ENCODE results near the gene SV2C. TPM values are rescaled to one million over a fixed set of nuclear protein-coding genes. Genes with fewer than 3 reads are reported as not detected.

Gene SV2C
- polyA plus RNA-seq, 1 donor: 3.0 TPM

DNA sequence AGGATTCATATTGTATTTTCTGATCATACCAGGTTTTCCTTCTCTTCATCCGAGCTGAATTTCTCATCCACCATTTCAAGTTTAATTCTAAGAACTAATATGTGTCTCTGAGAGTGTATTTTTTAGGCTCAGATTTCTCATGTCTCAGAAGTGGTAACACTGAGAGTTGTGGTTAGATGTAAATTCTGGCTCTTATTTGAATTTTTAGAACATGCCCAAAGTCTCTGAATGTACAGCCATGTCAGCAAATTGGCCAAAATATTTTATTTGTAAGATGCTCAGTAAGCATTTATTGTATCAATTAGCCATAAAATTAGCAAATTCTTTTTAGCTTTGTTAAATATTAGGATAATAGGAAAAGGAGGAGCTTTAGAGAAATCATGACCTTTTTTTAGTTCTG, 16.6 kb downstream of the SV2C start:
- no CpG with 5 or more reads among the region's 1 CpG for WGBS (ENCODE audit: insufficient coverage, low lambda C conversion rate)
- H3K4me3 ChIP-seq (ENCODE audit: low read length): no peak overlapping the region
- no peaks in the 10 kb centered on the region for H3K9me3 ChIP-seq (ENCODE audit: control insufficient read depth, low read depth, low read length)
- no peak for DNase-seq
- no peaks in the 10 kb centered on the region for H3K4me1 ChIP-seq (ENCODE audit: control insufficient read depth, insufficient read depth, low read length)
- H3K36me3 ChIP-seq (ENCODE audit: control insufficient read depth, insufficient read depth, low read length): no peaks in the 10 kb centered on the region
- no peak overlapping the region for H3K27ac ChIP-seq (ENCODE audit: low read length)
- no peaks in the 10 kb centered on the region for H3K27me3 ChIP-seq (ENCODE audit: control insufficient read depth, insufficient read depth, low read length)

GRCh38 chr5:76104027-76104426, 20.8 kb downstream of the SV2C start:
- no peaks in the 10 kb centered on the region for H3K9me3 ChIP-seq (ENCODE audit: control insufficient read depth, low read depth, low read length)
- peak; percentile 22 to 23 for DNase-seq
- H3K27ac ChIP-seq (ENCODE audit: low read length): no peak overlapping the region
- WGBS (ENCODE audit: insufficient coverage, low lambda C conversion rate): no CpG with 5 or more reads among the region's 2 CpGs
- no peaks in the 10 kb centered on the region for H3K27me3 ChIP-seq (ENCODE audit: control insufficient read depth, insufficient read depth, low read length)
- no peak overlapping the region for H3K4me3 ChIP-seq (ENCODE audit: low read length)
- no peaks in the 10 kb centered on the region for H3K36me3 ChIP-seq (ENCODE audit: control insufficient read depth, insufficient read depth, low read length)
- no peaks in the 10 kb centered on the region for H3K4me1 ChIP-seq (ENCODE audit: control insufficient read depth, insufficient read depth, low read length)

- WGBS (ENCODE audit: insufficient coverage, low lambda C conversion rate): 89% methylated on average over 1 of the region's 3 CpGs
These were observed 23.0 kb downstream of the SV2C start for GRCh38 chr5:76106149-76106548.

GRCh38 chr5:76111477-76112174, 28.4 kb downstream of the SV2C start:
- no peak for DNase-seq
- WGBS (ENCODE audit: insufficient coverage, low lambda C conversion rate): 28% methylated on average over 2 of the region's 7 CpGs
- Histone ChIP-seq H3K27ac (ENCODE audit: low read length) (no peak overlapping the region), H3K4me3 (ENCODE audit: low read length) (no peak overlapping the region), H3K9me3 (ENCODE audit: control insufficient read depth, low read depth, low read length) (no peaks in the 10 kb centered on the region), H3K36me3 (ENCODE audit: control insufficient read depth, insufficient read depth, low read length) (no peaks in the 10 kb centered on the region), H3K4me1 (ENCODE audit: control insufficient read depth, insufficient read depth, low read length) (no peaks in the 10 kb centered on the region), H3K27me3 (ENCODE audit: control insufficient read depth, insufficient read depth, low read length) (peaks cover 8% of the 10 kb centered on the region)

More at GRCh38 chr5:76106149-76106548, 23.0 kb downstream of the SV2C start:
- Histone ChIP-seq H3K27me3 (ENCODE audit: control insufficient read depth, insufficient read depth, low read length) (no peaks in the 10 kb centered on the region), H3K27ac (ENCODE audit: low read length) (no peak overlapping the region), H3K36me3 (ENCODE audit: control insufficient read depth, insufficient read depth, low read length) (no peaks in the 10 kb centered on the region), H3K4me3 (ENCODE audit: low read length) (no peak overlapping the region), H3K4me1 (ENCODE audit: control insufficient read depth, insufficient read depth, low read length) (no peaks in the 10 kb centered on the region), H3K9me3 (ENCODE audit: control insufficient read depth, low read depth, low read length) (no peaks in the 10 kb centered on the region)
- no peak for DNase-seq

GRCh38 chr5:76113103-76113502, 29.9 kb downstream of the SV2C start:
- no peaks in the 10 kb centered on the region for H3K9me3 ChIP-seq (ENCODE audit: control insufficient read depth, low read depth, low read length)
- WGBS (ENCODE audit: insufficient coverage, low lambda C conversion rate): 100% methylated on average over 1 of the region's 4 CpGs

GRCh38 chr5:76114179-76114851, 31.1 kb downstream of the SV2C start:
- WGBS (ENCODE audit: insufficient coverage, low lambda C conversion rate): no CpG with 5 or more reads among the region's 5 CpGs
- H3K27me3 ChIP-seq (ENCODE audit: control insufficient read depth, insufficient read depth, low read length): peaks cover 8% of the 10 kb centered on the region
- no peaks in the 10 kb centered on the region for H3K9me3 ChIP-seq (ENCODE audit: control insufficient read depth, low read depth, low read length)

More at GRCh38 chr5:76113103-76113502, 29.9 kb downstream of the SV2C start:
- Histone ChIP-seq H3K27me3 (ENCODE audit: control insufficient read depth, insufficient read depth, low read length) (peaks cover 8% of the 10 kb centered on the region), H3K4me1 (ENCODE audit: control insufficient read depth, insufficient read depth, low read length) (no peaks in the 10 kb centered on the region), H3K27ac (ENCODE audit: low read length) (no peak overlapping the region), H3K36me3 (ENCODE audit: control insufficient read depth, insufficient read depth, low read length) (no peaks in the 10 kb centered on the region), H3K4me3 (ENCODE audit: low read length) (no peak overlapping the region)
- DNase-seq: no peak

DNA sequence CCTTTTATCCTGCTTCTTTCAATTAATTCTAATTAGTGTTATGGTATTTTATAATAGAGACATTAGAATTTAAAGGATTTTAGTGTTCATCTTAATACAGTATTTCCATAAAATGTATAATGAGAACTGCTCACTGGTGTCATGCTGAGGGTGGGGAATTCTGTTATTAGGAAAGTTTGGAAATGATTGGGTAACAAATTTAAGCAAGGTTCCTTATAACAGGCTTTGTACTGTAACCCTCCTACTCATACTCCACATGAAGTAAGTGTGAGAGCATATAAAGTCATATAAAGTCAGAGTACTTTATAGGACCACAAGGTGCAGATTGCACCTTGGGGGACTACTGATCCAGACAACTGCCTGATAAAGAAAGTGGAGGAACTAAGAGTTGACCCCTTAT, 42.2 kb downstream of the SV2C start:
- no peaks in the 10 kb centered on the region for H3K36me3 ChIP-seq (ENCODE audit: control insufficient read depth, insufficient read depth, low read length)
- no peaks in the 10 kb centered on the region for H3K4me1 ChIP-seq (ENCODE audit: control insufficient read depth, insufficient read depth, low read length)
- no peaks in the 10 kb centered on the region for H3K9me3 ChIP-seq (ENCODE audit: control insufficient read depth, low read depth, low read length)
- no peaks in the 10 kb centered on the region for H3K27me3 ChIP-seq (ENCODE audit: control insufficient read depth, insufficient read depth, low read length)
- no peak overlapping the region for H3K27ac ChIP-seq (ENCODE audit: low read length)
- no peak overlapping the region for H3K4me3 ChIP-seq (ENCODE audit: low read length)
- DNase-seq: no peak

More at GRCh38 chr5:76114179-76114851, 31.1 kb downstream of the SV2C start:
- H3K36me3 ChIP-seq (ENCODE audit: control insufficient read depth, insufficient read depth, low read length): no peaks in the 10 kb centered on the region
- H3K4me1 ChIP-seq (ENCODE audit: control insufficient read depth, insufficient read depth, low read length): no peaks in the 10 kb centered on the region
- H3K27ac ChIP-seq (ENCODE audit: low read length): no peak overlapping the region
- DNase-seq: peak in 1 of 2 donors; percentile 3
- no peak overlapping the region for H3K4me3 ChIP-seq (ENCODE audit: low read length)

DNA sequence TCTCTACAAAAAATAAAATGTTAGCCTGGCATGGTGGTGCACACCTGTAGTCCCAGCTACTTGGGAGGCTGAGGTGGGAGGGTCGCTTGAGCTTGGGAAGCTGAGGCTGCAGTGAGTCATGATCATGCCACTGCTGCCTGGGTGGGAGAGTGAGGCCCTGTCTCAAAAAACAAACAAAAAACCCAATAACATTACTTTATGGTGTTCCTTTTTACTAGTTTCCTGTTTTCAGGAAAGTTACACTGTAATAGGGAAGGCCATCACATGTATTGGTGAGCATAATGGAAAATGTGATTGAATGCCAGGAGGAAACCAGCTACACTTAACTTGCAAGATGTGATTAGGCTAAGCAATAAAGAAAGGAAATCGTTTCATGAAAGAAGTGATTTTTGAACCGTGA, 42.7 kb downstream of the SV2C start:
- Histone ChIP-seq H3K9me3 (ENCODE audit: control insufficient read depth, low read depth, low read length) (no peaks in the 10 kb centered on the region), H3K4me3 (ENCODE audit: low read length) (no peak overlapping the region), H3K27me3 (ENCODE audit: control insufficient read depth, insufficient read depth, low read length) (no peaks in the 10 kb centered on the region), H3K36me3 (ENCODE audit: control insufficient read depth, insufficient read depth, low read length) (no peaks in the 10 kb centered on the region), H3K4me1 (ENCODE audit: control insufficient read depth, insufficient read depth, low read length) (no peaks in the 10 kb centered on the region), H3K27ac (ENCODE audit: low read length) (no peak overlapping the region)
- DNase-seq: no peak
- no CpG with 5 or more reads among the region's 3 CpGs for WGBS (ENCODE audit: insufficient coverage, low lambda C conversion rate)

GRCh38 chr5:76134003-76134402, 50.8 kb downstream of the SV2C start:
- Histone ChIP-seq H3K9me3 (ENCODE audit: control insufficient read depth, low read depth, low read length) (no peaks in the 10 kb centered on the region), H3K27me3 (ENCODE audit: control insufficient read depth, insufficient read depth, low read length) (peaks cover 6% of the 10 kb centered on the region), H3K27ac (ENCODE audit: low read length) (no peak overlapping the region), H3K4me1 (ENCODE audit: control insufficient read depth, insufficient read depth, low read length) (no peaks in the 10 kb centered on the region), H3K36me3 (ENCODE audit: control insufficient read depth, insufficient read depth, low read length) (no peaks in the 10 kb centered on the region), H3K4me3 (ENCODE audit: low read length) (no peak overlapping the region)
- WGBS (ENCODE audit: insufficient coverage, low lambda C conversion rate): no CpG with 5 or more reads among the region's 1 CpG
- no peak for DNase-seq

- Histone ChIP-seq H3K27ac (ENCODE audit: low read length) (no peak overlapping the region), H3K9me3 (ENCODE audit: control insufficient read depth, low read depth, low read length) (no peaks in the 10 kb centered on the region), H3K4me3 (ENCODE audit: low read length) (no peak overlapping the region), H3K27me3 (ENCODE audit: control insufficient read depth, insufficient read depth, low read length) (peaks cover 9% of the 10 kb centered on the region), H3K36me3 (ENCODE audit: control insufficient read depth, insufficient read depth, low read length) (no peaks in the 10 kb centered on the region), H3K4me1 (ENCODE audit: control insufficient read depth, insufficient read depth, low read length) (no peaks in the 10 kb centered on the region)
- WGBS (ENCODE audit: insufficient coverage, low lambda C conversion rate): no CpG with 5 or more reads among the region's 1 CpG
- no peak for DNase-seq
These were observed 51.5 kb downstream of the SV2C start for GRCh38 chr5:76134646-76135045.
